Measurements from ENCODE around the gene LY6G5B.

DNA sequence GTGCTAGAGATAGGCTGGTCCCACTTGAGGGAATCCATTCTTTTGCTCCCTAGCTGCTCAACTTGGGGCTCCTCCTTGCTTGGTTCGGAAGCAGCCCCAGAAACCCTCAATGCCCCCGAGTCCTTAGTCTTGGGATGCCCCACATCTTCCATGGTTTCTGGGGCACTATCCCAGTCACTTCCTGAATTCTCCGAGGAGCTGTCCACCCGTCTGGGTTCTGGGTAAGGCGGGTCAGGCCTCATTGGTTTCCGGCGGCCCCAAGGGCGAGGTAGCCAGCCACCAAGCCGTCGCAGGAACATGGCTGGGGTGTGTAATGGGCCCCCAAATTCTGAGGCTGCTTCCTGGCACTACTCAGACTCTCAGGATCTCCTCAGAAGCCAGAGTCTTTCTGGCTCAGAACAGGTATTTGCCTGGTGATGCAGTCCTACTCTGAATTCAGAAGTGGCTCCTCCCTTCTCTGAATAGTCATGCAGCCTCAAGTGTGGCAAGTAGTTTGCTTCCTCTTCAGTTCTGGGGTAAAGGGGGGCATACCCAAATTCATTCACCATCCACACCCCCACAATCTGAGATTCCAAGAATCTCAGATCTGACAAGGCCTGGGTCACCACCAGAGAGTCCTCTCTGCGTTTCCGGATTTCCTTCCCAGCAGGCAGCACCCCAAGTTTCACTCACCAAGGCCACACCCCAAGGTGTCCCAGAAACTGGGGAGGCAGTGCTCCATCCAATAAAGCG, 10.0 kb upstream of the LY6G5B start:
- TF ChIP-seq CTCF (conservative IDR thresholded peaks at IDR 0.05 in 1 of 2, IDR thresholded peaks at IDR 0.05 in 1 of 2; ENCODE audit: low read depth in 1 of 2, low read length in 2 of 2) (no peak), EZH2 (IDR thresholded peaks at IDR 0.05; ENCODE audit: low read length, missing control alignments) (no peak)
